Activated naive CD4-positive, alpha-beta T cell treated with anti-CD3 and anti-CD28 coated beads, Interleukin-2, amount 50 U/mL, for 16 hours (primary cell): ENCODE results near the gene TIMM21.

Source experiments
- DNase-seq: peaks from one replicate; pipeline ENCODE4 v3.0.0-alpha.2; 2020

The TIMM21 gene, protein sequence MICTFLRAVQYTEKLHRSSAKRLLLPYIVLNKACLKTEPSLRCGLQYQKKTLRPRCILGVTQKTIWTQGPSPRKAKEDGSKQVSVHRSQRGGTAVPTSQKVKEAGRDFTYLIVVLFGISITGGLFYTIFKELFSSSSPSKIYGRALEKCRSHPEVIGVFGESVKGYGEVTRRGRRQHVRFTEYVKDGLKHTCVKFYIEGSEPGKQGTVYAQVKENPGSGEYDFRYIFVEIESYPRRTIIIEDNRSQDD

DNA sequence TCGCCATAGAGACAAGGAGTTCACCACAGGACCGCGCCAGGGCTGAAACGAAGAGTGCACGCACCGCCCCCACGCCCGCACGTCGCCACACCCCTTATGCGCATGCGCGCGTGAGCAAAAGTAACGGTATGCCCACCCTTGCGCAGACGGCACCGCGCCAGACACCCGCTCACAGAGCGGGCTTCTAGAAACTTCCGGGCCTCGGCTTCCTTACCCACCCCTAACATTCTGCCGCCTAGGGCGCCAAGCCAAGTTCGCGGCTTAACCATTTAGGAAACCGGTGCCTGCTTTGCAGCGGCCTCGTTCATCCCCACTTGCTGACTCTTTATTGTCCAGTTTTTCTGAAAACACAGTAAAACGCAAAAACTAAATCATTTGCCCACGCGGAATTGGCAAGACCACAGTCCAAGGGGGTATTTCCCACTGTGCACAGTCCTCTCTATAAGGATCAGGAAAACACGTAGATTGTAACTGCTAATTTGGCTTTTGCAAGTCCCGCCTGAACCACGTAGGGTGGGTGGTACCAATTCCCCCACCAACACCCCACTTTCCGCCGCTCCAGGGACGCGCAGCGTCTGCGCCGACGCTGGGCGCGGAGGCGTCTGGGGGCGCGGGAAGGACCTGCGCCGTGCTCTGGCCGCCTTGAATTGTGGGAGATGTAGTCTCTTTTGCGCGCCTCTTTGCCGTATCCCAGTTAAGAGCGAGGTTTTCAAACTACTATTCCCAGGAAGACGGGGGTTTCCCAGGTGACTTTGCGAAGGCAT is at the start of gene TIMM21, which contains the start of gene FBXO15:
Gene TIMM21 (plus strand): TSS at position 745 of the 764 bp plus-strand sequence. CDS start 286 bp downstream, outside the sequence.
Gene FBXO15 (minus strand): TSS at position 56 of the 764 bp plus-strand sequence. CDS start 49 bp downstream, at position 7.
- peak; percentile 95 for DNase-seq

DNA sequence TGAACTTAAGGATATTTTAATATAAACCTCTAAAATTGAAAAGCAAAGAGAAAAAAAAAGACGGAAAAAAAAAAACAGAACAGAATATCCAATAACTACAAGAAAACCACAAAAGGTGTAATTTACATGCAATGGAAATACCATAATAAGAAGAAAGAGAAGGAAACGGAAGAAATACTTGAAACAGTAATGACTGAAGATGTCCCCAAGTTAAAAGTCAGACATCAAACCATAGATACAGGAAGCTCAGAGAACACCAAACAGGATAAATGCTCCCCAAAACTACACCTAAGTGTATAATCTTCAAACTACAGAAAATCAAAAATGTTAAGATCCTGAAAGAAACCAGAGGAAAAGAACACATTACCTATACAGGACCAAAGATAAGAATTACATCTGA is 39.9 kb upstream of the TIMM21 start:
- no peak for DNase-seq

DNA sequence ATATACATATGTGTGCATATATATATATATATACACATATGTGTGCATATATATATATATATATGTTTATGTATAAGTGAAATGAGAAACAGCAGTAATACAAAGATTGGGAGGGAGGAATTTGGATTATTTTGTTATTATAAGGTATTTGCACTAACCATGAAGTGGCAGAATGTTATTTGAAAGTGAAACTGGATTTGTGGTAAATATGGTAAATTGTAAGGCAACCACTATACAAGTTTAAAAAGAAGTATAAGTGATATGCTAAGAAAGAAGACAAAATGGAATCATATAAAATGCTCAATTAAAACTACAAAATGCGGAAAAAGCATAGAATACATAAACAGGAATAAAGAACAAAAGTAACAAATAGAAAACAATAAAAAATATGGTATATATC is 38.2 kb upstream of the TIMM21 start:
- no peak for DNase-seq

DNA sequence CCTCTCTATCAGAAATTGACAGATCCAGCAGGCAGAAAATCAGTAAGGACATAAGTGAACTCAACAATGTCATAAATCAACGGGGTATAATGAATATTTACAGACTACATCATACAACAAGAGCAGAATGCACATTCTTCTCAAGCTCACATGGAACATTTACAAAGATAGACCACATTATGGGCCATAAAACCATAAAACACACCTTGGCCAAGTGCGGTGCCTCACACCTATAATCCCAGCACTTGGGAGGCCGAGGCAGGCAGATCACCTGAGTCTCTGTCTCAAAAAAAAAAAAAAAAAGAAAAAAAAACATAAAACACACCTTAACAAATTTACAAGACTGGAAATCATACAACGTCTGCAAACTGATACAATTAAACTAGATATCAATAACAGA is 37.3 kb upstream of the TIMM21 start:
- DNase-seq: no peak

DNA sequence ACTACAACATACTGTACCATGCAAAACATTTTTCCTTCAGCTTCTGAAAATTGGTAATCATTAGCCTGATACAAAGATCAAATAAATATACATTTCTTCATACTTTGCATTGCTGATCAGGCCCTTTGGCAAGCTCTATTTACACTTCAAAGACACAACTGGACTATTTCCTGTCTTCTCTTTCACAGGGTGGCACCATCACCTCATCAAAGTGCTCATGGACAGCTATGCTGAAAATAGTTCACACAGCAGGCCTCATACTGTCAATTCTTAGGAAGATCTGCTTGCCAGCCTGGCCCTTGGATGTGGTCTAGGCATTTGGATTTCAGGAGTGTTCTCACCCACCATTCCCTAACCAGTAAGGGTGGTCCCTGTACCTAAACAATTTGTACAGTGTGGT is 34.6 kb upstream of the TIMM21 start:
- no peak for DNase-seq

DNA sequence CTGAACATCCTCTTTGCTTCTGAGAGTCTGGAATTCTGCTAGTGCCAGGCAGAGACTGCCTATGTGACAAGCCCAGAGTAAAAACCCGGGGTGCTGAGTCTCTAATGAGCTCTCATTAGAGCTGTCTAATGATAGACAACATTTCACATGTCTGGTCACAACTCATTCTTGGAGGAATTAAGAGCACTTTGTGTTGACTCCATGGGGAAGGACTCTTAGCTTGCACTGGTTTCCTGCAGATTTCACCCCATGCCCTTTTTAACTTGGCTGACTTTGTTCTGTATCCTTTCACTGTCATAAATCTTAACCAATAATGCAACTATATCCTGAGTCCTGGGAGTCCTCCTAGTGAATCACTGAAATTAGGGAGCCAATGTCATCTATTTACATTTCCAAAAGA is 34.2 kb upstream of the TIMM21 start:
- DNase-seq: no peak

DNA sequence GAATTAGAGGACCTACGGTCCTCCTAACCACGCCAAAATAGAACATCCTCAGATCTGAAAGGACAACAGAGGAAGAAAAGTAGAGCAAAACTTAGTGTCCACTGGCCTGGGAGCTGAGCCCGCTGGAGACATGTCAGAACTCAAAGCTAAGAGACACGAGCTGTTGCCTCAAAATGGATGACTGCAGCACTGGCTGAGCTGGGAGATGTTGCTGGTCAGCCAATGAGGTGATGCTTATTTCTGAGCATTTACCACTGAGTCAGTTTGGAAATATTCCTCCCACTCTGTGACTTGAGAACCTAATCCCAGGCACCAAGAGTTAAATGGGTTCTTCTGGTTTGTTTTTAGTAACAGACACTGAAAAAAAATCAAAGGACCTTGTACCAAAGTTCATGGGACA is 33.3 kb upstream of the TIMM21 start:
- DNase-seq: no peak

DNA sequence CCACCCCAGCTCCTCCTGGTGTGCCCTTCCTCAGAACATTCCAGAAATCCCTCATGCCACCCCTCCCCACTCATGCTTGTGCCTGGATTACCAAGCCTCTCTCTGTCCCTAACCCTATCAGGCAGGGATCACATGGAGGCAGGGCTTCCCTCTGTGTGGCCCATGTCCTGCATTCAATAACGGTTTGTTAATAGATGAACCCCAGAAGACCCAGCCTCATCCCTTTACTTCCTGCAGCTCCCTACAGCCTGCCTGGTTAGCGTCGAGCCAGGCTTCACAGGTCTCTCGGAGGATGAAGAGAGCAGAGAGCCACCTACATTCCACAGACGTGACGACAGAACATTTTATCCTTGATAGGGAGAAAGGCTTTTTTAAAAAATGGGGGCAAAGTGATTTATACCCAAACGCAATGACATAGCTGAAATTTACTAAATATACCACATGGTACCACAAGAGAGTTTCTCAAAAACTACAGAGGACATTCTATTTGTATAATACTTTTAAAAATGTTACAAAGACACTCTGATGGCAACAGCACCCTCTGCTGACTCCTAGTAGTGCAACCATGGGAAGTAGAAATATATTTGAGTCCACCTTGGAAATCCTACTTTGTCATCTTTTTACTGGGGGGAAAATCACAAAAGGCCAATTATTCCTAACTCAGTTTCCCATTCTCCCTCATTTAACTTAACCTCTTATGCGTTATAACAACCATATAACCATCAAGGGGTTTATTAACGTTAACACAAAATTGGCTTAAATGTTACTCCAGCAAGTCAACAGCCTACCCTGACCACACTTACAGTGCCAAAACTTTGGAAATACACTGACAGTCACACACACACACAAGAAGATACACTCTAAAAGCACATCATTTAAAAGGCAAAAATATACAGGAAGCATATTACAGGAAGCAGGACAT is 31.4 kb upstream of the TIMM21 start:
- DNase-seq: peak; percentile 26

DNA sequence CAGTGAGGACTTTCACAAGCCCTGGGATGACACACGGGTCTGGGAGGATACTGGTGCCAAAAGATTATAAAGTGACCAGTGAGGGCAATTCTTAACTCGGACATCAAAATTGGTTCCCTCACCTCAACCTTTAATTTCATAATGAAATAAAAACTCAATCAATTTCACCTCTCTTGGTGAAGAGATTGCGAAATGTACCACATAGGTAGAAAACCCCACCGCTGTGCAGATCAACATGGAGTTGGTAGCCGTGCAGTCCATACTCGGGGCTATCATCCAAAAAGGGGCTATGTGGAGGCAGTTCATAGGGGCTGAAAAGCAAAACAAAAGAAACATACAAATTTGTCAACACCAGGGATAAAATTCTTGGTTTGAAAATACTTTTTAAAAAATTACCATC is 25.1 kb upstream of the TIMM21 start:
- no peak for DNase-seq

DNA sequence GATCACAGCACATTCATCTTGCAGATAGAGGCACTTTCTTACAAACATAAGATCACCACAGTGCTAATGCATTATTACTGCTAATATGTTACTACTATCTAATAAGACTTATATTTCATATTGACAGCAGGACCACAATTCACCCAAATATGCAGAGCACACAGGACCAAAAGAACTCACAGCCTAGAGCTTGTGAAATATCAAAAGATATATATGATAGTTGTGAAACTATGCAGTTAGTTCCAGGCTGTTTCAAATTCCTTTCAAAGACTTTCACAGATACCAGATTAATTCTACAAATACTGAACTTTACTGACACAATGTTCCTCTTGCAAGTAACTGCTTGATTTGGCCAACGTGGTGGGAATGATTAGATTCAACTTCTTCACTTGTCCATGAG is 23.7 kb upstream of the TIMM21 start:
- DNase-seq: no peak

DNA sequence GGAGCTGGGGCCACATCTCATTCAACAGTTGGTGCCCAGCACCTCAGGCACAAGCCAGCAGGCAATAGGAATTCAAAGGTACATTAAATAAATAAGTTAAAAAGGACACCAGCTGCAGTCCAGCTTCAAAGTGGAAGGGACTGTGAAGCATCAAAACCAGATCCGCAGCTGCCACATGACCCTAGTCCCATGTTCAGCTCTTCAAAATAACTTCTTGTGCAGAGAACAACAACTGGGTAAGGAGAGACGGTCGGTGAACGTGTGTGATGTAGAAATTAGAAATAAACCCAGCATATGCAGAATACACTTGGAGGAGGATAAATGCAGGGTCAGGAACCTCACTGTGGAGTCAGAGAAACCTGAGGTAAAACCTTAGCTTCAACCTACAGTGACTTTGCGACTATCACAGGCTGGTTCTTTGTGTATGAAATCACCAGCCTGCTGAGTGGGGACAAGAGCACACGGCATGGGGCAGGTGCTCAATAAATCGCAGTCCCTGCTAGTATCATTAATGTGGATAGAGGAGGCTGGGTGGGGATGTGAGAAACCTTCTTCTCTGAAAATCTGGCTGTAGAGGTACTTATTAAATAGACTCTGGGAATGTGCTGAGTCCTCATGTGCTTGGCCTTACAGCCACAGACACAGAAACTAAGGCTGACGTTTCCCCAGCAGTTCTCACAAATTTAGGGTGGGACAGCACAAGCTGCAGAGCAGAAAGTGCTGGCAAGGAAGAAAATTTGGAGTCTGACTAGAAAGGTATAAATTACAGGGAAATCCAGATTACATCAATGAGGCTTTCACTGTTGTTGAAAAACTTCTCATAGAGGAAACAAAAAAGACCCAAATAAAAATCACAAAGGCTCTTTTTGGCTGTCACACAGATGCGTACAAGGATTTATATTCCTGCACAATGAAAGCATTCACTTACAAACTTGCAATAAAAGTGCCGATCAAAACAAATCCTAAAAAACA is 21.4 kb upstream of the TIMM21 start:
- DNase-seq: no peak

DNA sequence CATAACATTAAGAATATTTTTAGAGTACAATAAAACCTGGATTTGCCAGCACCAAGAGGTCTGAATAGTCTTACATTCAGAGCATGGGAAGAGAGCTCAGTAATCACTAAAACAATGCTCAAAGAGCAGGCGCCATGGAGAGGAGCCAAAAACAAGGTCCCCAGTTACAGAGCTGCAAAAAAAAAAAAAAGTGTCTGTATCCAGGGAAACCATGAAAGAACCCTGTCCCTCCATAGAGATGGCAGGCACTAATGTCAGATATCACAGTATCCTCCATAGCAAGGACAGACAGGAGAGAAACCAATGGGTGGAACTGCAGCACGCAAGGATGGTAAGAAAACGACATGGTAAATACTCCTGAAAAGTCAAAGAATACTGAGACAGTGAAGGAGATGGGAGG is 20.2 kb upstream of the TIMM21 start:
- no peak for DNase-seq

DNA sequence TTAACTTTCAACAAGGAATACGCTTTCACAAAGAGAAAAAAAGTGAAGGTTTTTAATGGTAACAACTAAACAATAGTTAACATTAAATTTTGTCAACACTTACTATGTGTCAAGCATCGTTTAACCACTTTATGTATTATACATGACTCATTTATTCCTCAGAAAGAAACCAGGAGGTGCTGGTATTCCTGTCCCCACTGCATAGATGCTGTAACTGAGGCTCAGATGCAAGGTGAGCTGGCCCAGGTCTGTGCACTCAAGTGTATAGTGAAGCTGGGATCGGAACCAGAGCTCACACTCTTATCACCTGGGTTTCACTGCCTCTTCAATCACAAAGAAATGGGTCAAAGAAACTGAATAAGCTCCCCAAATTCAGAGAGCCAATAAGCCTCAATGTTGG is 17.2 kb upstream of the TIMM21 start:
- no peak for DNase-seq

DNA sequence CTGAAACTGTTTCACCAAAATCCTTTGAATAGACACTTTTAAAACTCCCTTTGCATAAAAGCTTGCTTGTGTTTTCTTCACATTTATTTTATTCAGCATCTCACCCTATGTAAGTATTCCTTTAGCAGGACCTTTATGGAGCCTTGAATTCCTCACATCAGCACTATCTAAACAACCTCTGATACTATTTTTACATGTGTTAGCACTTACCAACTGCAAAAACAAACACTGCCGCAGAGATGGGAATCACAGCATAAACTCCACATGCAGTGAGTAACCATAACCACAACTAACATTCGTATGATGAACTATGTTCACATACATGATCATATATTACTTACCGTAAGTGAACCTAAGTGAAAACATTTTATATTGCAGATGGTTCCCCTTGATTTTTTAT is 16.1 kb upstream of the TIMM21 start:
- DNase-seq: no peak

DNA sequence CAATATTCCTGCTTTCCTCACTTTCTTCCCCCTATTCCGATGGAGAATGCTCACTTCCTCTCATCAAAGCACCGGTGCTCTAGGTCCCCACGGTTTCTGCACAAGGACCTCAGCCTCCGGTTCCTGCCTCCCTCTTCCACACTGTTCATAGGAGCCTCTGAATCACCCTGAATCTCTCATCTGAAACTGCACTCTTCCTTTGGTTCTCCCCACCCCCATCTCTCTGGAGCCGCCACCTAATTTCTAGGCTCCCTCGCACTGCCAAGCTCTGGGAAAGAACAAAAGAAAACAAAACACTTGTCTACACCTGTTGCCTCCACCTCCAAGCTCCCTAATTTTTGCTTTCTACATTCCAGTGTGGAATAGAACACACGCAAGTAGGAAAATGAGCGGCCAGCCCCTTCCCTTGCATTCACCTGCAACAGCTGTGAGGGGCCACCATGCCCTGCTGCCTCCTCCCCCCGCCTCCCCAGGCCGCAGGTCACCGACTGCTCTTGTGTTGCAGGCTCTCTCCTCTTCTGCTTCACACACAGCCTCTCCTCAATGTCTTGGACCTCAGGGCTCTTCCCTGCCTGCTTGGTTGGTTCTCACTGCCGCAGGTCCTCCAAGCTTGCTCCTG is 10.3 kb upstream of the TIMM21 start:
- DNase-seq: no peak

DNA sequence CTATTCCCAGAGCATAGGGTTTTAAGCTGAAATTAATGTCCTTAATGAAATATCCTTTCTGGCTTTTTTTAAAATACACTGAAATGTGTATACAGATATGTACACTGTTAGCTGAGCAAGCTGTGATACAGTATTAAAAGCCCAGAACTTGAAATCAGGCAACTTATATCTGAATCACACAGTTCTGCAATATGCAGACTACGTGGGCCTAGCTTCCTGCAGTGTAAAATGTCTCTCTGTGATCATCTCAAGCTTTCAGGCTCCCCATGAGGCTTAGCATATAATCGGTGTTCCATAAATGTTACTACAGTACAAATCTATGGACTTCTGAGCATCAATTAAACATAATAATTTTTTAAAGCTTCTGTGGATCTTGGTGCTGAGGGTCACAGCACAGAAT is 8.9 kb upstream of the TIMM21 start:
- no peak for DNase-seq

DNA sequence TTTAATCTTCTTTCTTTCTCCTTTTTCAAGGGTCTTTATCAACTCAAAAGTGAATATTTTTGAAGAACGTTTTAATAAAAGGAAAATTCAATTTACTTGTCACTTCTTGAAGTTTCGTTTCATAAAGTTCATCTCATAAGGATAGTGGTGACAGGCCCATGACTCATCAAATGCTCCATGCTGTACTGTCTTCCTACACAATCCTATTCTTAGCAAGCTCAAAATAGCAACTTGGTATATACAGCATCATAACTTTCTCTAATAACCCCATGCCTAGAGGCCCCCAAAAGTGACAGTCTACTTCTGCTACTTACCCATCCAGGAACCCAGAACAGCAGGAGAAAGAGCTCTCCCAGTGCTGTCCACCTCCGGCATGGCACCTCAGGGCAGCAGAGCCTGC is 8.4 kb upstream of the TIMM21 start:
- DNase-seq: peak; percentile 50

DNA sequence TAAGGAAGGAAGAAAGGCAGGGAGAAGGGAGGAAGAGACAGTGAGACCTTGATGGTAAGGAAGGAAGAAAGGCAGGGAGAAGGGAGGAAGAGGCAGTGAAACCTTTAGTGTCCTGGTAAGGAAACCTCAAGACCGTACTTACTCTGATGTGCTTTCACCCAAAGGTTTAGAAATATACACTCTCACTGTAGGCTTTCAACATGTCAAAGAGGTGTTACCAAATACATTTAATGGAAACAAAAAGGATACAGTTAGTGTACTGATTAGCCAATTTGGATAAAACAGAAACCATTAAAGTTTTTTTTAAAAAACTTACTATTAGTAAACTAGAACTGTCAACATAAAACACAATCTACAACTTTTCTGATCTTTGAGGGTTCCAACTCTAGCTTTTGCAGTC is 7.7 kb upstream of the TIMM21 start:
- DNase-seq: no peak

DNA sequence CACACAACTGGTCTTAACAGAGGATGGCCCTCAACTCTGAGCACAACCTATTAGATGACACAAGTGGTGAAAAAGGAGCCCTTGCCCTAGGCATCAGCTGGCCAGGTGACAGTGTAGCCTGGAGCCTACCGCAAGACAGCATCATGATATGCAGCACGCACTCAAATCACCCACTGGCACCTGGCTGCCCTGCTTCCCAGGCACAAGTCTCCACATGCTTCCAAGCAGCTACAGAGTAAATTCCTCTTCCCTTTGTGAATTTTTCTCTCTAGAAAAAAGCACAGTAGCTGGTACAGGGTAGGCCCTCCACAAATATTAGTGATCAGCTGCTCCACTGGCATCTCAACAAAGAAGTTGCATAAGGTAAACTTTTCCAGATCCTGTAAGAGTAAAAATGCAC is 6.7 kb upstream of the TIMM21 start:
- DNase-seq: no peak

DNA sequence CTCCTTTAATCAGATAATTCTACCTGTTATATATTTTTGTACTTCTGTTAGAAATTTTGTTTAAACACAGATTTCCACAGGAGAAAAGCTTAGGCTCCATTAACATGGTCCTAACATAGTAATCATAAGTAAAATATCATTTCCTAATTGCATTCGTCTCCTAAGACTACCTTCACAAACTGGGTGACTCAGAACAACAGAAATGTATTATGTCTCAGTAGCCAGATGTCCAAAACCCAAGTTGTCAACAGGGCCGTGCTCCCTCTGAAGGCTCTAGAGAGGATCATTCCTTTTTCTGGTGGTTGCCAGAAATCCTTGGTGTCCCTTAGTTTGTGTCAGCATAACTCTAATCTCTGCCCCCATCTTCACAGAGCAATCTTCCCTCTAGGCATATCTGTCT is 6.1 kb upstream of the TIMM21 start:
- no peak for DNase-seq

DNA sequence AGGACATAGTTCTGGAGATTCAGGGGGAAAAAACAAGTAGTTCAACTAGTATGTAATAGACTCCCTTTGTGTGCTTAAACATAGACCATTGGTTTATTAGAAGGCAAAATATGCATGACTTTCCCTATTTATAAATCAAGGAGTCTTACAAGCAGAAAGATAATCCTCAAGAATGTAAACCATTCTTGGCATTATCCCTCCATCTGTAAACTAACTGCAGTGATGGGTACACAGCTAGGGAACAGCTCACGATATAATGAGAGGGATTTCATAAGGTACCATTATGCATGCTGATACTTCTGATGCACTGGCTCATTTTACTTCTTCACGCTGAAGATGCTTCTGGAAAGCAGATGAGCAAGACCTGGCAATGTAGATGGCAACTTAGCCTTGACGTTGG is 1.6 kb upstream of the TIMM21 start:
- no peak for DNase-seq

DNA sequence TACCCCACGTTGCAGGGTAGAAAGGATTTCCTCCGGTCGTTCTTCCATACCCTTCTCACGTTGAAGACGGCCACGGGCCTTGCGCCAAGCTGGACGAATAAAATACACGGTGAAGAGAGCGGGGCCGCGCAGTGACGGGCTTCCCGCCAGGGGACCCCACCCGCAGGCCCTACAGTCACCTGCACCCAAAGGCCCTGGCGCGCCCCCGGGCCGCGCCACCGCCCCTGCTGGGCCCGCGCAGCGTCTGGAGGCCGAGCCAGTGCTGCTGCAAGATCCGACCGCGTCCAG is 888 bp upstream of the TIMM21 start:
- no peak for DNase-seq
